HuH-7.5 (cell line): Measurements from ENCODE around the gene STRA8.

Source experiments
- DNase-seq: peaks from one replicate; pipeline ENCODE4 v3.0.0; 2011; ENCODE audit warnings: low spot score

The STRA8 gene

DNA sequence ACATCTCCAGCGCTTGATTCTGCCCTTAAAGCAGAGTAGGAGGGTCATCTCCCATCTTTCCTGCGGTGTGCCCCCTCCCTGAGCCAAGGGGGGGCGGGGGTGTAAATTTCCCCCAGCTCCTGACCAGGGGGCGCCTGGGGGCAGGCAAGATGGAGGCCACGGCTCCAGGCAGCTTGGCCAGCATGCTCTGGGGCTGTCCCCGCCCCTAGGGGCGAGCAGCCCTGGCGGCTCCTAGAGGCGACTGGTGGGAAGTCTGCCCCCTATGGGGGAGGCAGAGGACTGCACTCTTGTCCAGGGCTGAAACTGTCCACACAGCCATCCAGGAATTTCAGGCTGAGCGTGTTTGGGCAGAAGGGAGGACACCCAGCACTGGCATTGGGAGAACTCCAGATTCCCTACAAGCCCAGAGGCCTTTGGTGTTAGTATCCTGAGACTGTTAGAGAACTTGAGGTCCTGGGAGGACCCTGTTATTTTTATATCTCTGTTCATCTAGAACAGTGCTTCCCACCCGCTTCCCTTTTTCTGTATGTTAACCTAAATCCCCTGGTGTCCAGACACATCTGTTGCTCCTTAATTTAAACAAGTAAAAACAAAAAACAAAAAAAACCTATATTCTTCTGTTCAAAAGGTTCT is 4.6 kb downstream of the STRA8 start:
- DNase-seq, result peak; percentile 62

- no peak for DNase-seq
These were observed 5.6 kb downstream of the STRA8 start for GRCh38 chr7:135239263-135239662.

DNA sequence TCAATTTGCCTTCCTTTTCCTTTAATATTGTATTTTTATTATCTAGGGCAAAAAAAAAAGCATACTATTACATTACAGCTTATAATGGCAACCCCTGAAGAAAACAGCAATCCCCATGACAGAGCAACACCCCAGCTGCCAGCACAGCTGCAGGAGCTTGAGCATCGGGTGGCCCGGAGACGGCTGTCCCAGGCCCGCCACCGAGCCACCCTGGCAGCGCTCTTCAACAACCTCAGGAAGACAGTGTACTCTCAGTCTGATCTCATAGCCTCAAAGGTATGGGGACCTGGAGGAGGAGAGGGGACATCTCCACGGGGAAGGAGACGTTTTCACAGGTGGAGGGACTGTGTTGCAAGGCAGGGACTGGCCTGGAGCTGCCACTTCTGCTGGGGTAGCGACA is 6.8 kb downstream of the STRA8 start:
- DNase-seq, result no peak

DNA sequence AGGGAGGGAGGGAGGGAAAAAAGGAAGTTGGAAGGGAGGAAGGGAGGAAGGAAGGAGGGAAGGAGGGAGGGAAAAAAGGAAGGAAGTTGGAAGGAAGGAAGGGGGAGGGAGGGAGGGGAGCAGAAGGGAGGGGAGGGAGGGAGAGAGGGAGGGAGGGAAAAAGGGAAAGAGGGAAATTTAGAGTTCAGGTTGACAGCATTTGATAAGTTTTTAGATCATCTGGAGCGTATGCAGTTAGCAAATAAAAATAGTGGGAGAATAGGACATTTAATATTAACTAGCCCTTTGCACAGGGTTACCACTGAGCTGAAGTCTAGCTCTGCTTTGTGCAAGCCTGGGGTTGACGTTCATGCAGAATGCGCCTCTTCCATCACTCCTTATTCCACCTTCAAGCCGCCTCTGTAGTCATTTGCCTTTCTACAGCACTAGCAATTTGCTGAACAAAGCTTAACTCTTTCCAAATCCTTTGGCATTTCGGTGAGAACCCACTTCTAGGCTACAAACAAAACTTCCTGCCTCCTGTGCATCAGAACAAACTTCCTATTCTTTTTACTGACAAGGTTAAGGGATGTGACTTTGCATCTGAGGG is 8.6 kb downstream of the STRA8 start:
- DNase-seq, result no peak

DNA sequence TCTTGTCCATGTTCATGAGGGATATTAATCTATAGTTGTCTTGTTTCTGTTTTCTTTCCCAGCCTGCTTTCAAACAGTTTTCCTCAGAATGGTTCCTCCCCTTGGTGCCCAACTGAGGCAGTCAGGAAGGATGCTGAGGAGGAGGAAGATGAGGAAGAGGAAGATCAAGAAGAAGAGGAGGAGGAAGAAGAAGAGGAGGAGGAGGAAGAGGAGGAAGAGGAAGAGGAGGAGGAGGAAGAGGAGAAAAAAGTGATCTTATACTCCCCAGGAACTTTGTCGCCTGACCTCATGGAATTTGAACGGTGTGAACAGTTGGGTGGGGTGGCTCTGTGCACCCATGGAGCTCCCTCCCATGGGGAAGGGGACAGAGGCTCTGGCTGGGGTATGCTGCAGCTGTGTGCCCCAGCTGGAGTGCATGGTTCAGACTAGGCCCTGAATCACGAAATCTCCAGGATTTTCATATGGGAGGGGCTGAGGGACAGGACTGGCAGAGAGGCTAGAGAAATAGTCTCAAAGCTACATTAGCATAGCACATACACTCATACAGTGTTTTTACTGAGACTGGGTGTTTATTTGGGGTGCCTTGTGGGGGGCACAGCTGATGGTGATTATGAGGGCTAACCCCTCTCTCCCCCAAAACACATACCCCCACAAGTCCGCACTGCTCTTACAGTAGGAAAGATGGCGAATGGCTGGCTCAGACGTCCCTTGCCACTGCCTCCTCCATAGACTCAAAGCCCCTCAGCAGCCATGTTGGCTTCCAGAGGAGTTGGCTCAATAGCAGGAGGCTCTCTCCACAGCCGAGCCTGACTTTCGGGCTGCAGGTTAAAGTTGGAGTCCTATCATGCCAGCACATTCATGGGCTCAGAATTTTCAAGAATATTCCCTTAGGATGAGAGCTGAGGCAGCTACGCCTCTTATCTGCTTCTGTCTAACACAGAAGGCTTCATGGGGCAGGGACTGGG is 11.9 kb downstream of the STRA8 start:
- DNase-seq, result no peak

GRCh38 chr7:135246191-135246825 is 12.7 kb downstream of the STRA8 start:
- no peak for DNase-seq

GRCh38 chr7:135247746-135248471 is 14.3 kb downstream of the STRA8 start:
- DNase-seq, result no peak

- no peak for DNase-seq
These were observed 14.9 kb downstream of the STRA8 start for GRCh38 chr7:135248546-135248945.

DNA sequence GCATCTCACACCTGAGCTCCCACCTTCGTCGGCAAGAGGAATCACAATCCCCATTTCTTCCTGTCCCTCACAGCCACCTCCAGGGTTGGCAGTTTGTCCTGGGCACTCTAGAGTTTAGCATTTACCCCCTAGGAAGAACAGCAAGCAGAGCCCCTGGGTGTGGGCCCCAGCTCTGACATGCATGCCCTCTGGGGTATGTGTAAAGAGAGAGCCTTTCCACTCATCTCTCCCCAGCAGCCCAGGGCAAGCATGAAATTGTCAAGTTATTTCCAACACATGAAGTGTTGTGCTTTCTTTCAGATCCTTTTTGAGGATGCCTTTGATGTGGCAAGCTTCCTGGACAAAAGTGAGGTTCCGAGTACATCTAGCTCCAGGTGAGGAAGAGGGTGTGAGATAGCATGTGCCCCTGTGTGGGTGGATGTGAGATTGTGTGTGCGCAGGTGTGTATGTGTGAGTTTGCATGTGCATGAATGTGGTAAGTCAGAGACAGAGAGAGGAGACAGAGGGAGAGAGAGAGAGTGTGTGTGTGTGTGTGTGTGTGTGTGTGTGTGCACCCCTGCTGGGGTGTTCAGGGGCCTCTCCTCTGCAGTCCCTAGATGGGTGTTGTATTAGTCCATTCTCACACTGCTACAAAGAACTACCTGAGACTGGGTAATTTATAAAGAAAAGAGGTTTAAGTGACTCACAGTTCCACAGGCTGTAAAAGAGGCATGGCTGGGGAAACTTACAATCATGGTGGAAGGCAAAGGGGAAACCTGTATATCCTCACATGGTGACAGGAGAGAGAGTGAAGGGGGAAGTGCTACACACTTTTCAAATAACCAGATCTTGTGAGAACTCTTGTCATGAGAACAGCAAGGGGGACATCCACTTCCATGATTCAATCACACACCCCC is 18.1 kb downstream of the STRA8 start:
- DNase-seq, result no peak

DNA sequence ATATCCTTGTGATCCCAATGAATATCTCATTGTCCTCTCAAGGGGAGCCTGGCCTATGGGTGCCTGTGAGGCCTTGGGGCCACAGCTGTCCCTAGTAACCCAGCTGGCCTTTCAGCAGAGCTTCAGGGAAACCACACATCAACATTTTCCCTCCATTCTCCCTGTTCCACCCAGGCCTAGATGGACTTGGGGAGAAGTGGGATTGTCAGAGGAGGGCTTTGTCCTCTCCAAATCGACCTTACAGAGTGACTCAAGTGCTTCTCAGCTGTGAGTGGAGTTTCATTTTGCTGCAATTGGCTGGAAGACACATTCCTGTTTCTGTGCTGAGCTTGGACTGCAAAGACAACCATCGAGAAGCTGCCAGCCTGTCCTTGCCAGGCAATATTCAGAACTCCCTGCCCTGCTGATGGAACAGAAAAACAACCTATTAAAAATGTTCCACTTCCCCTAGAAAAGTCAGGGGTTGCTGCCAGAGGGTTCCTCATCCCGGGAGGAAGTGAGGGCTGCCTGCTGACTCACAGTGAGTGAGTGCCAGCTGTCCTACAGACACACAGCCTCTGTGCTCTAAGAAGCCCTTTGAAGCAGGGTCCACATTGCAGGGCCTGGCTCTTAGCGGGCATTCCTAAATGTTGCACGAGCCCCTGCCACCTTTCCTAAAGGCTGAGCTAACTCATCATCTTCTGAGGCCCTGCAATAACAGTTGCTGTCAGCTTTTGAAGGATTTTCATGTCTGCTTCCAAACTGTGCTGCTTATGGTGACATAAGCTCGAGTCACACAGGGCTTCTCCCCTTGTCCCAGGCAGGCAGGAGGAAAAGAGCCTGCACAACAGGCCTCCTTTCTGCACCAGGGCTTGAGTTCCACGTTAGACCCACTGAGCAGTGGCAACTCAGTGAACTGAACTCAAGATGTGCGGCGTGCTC is 20.5 kb downstream of the STRA8 start:
- no peak for DNase-seq

- no peak for DNase-seq
These were observed 24.2 kb downstream of the STRA8 start for GRCh38 chr7:135257790-135258189.

DNA sequence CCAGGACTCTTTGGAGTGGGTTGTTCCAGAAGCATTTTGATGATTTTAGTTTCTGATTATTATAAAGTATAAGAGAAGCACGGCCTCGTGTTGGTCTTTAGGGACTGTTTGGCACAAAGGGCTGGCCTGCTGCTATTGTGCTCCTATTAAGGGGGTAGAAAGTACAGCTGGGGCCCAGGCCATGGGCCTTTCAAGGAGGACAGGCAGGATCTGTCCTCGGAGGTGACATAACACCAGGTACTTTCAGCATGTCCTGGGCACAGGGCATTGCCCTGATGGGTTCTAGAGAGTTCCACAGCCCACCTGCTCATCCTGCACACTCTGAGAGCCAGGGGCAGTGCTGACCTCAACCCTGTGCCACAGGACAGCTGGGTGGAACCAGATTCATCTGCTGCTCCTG is 24.9 kb downstream of the STRA8 start:
- DNase-seq, result no peak

DNA sequence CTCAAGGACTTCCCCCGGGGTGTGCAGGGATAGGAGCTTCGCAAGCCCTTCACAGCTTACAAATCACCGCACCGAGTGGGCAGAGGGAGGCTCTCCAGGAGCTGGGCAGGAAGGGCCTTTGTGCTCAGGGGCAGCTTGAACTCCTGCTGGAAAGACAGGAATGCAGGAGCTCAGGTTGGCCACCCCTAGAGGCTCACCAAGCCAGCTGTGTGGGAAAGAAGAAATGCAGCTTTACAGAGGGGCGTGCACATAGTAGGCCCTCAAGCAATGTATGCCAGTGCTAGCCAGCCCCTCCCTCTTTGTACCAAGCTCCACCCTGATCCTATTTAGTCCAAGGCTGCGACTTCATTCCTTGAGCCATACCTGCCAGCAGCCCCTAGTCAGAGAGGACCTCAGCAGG is 26.1 kb downstream of the STRA8 start:
- DNase-seq, result no peak

GRCh38 chr7:135260470-135260869 is 26.8 kb downstream of the STRA8 start:
- DNase-seq, result no peak

DNA sequence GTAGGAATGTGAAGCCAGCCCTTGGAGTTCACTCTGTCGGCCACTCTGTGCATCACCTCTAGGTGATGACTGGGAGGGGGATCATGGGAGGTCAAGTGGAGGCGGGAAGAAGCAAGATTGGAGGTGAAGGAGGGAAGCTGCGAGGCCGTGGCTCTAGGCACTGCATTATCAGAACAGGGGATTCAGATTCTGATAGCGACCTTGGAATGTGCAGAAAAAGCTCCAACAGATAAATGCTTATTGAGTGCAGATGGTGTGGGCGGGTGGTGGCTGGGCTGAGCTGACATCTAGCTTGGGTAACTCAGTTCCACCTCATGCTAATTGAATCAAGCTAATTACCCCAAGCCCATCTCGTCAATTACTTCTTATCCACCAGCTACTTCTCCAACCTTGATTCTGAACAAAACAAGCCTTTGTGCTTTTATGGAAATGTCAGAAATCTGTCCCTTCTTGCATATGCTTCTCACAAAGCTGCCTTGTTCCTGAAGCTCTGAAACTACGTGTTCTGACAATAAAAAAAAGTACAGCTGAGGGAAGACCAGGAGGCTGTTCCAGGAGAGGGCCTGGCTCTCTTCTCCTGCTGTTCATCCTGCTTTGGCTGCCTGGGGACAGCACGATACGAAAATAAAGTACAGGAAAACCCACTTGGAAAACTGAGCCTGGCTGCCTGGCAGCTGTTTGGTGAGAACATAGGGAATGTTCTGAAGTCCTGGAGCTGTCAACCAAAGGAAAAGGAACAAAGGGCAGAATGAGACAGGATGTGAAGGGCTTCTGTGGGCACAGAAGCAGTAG is 27.5 kb downstream of the STRA8 start:
- DNase-seq, result no peak

DNA sequence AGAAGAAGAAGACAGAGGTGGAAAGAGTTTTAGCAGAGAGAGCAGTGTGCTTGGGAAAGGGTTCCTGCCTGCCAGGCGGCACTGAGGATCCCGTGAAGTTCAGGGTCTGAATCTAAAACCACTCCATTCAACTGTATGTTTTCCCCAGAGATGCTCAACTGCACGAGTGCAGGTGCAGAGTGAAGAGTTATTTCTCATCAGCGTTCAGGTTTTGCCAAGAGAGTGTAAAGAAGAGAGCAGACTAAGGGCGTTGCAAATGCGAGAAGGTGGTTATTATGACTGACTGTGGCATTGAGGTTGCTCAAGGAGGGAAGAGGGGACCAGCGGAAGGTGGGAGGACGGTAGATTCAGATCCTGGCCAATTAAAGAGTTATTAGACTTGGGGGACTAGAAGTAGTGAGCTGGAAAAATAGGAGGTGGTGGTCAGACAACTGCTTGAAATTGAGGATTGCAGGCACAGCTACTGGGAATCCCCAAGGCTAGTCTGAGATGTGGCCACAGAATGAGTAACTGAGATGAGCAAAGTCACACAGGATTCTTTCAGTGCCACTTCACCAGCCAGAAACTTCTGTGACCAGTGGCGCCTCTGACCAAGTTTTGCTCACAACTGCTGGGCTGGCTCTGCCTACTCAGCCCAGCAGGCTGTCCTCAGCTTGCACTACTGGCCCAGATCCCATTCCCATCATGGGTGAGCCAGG is 29.1 kb downstream of the STRA8 start:
- DNase-seq, result no peak

- no peak for DNase-seq
These were observed 29.8 kb downstream of the STRA8 start for GRCh38 chr7:135263321-135263970.

DNA sequence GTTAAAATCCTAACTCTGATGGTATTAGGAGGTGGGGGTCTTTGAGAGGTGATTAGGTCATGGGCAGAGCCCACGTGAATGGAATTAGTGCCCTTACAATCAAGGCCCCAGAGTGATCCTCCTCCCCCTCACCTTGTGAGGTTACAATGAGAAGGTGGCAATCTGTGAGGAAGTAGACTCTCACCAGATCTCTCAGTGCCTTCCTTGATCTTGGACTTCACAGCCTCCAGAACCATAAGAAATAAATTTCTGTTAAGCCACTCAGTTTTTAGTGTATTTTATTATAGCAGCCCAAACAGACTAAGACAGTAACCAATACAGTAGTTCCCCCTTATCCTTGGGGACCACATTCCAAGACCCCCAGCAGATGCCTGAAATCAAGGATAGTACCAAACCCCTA is 32.0 kb downstream of the STRA8 start:
- DNase-seq, result no peak
